ENCODE results near the gene ZNF454.
A peak's percentile ranks its signal among the peaks of the same experiment; 100 is the strongest.

Gene ZNF454

GRCh38 chr5:178940569-178941360, at the start of gene ZNF454:
TSS of gene ZNF454 (plus strand) at chr5:178941198. CDS start at chr5:178942792, 1,594 bp downstream.
- DNase-seq (ENCODE audit: low read depth in 2 of 3, low spot score in 2 of 3), result no peak

GRCh38 chr5:178895615-178896571, 45.1 kb upstream of the ZNF454 start, which contains the start of gene ZFP2:
TSS of gene ZFP2 (plus strand) at chr5:178895913. CDS start at chr5:178931314, 35,401 bp downstream.
- DNase-seq (ENCODE audit: low read depth in 2 of 3, low spot score in 2 of 3), result peak in 1 of 3 experiments; percentile 12

DNA sequence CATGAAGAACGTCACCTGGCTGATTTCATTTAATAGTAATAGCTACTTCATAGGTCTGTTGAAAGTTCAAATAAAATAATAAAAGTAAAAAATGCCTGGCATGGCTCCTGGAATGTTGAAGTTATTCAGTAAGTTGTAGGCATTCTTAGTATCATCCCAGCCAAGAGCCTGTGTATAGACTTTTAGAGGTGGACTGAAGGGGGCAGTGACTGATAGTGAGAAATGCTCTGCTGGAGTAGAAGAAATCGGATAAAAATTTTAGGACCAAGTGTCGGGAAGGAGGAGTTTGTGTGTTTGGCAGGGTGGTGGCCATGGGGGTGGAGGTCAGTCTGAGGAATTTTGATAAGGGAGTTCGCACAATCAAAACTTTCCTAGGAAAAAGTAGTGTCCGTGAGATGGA, 41.7 kb upstream of the ZNF454 start:
- no peak for DNase-seq (ENCODE audit: low read depth in 2 of 3, low spot score in 2 of 3)

GRCh38 chr5:178902849-178903248, 38.1 kb upstream of the ZNF454 start:
- no peak for DNase-seq (ENCODE audit: low read depth in 2 of 3, low spot score in 2 of 3)

DNA sequence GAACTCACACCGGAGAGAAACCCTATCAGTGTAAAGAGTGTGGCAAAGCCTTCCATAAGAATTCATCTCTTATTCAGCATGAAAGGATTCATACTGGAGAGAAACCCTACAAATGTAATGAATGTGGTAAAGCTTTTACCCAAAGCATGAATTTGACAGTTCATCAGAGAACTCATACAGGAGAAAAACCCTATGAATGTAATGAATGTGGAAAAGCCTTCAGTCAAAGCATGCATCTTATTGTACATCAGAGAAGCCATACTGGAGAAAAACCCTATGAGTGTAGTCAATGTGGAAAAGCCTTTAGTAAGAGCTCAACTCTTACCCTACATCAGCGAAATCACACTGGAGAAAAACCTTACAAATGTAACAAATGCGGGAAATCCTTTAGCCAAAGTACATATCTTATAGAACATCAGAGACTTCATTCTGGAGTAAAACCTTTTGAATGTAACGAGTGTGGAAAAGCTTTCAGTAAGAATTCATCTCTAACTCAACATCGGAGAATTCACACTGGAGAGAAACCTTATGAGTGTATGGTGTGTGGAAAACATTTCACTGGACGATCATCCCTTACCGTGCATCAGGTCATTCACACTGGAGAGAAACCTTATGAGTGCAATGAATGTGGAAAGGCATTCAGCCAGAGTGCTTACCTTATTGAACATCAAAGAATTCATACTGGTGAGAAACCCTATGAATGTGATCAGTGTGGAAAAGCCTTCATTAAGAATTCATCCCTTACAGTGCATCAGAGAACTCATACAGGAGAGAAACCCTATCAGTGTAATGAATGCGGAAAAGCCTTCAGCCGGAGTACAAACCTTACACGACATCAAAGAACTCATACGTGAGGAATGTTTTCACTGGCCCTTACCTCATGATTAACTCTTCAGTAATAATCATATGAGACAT, 8.9 kb upstream of the ZNF454 start:
- DNase-seq (ENCODE audit: low read depth in 2 of 3, low spot score in 2 of 3), result no peak

DNA sequence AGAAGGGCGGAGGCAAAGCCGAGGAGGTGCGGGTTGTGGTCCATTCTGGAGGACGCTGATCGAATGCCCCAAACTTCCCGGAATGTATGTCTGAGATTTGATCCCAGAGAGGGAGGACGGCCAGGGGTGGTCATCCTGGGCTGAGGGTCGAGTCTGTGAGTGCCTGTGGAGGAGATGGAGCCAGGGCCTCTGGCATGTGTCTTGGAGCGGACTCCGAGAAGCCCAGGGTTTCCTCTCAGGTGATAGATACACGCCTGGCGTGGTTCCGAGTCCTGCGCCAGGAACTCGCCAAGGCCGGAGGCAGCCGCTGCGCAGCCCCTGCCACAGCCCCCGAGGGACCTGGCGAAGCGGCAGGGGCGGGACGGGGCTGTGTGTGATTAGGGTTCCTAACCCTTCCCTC, 363 bp downstream of the ZNF454 start:
- DNase-seq (ENCODE audit: low read depth in 2 of 3, low spot score in 2 of 3), result no peak

DNA sequence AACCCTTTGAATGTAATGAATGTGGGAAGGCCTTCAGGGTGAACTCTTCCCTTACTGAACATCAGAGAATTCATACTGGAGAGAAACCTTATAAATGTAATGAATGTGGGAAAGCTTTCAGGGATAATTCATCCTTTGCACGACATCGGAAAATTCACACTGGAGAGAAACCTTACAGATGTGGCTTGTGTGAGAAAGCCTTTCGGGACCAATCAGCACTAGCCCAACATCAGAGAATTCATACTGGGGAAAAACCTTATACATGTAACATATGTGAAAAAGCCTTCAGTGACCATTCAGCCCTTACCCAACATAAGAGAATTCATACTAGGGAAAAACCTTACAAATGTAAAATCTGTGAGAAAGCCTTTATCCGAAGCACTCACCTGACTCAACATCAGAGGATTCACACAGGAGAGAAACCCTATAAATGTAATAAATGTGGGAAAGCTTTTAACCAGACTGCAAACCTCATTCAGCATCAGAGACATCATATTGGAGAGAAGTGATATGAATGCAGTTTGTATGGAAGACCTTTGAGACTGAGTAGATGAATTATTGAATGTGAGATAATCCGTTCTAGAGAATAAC, 24.6 kb downstream of the ZNF454 start:
- DNase-seq (ENCODE audit: low read depth in 2 of 3, low spot score in 2 of 3), result no peak

GRCh38 chr5:178981381-178981780, 40.4 kb downstream of the ZNF454 start:
- no peak for DNase-seq (ENCODE audit: low read depth in 2 of 3, low spot score in 2 of 3)

- DNase-seq (ENCODE audit: low read depth in 2 of 3, low spot score in 2 of 3), result no peak
These were observed 41.9 kb downstream of the ZNF454 start for GRCh38 chr5:178982941-178983340.

- no peak for DNase-seq (ENCODE audit: low read depth in 2 of 3, low spot score in 2 of 3)
These were observed 42.7 kb downstream of the ZNF454 start for GRCh38 chr5:178983728-178984127.

- DNase-seq (ENCODE audit: low read depth in 2 of 3, low spot score in 2 of 3), result no peak
These were observed 43.4 kb downstream of the ZNF454 start for GRCh38 chr5:178984145-178985072.

- no peak for DNase-seq (ENCODE audit: low read depth in 2 of 3, low spot score in 2 of 3)
These were observed 45.4 kb downstream of the ZNF454 start for GRCh38 chr5:178986326-178986960.

DNA sequence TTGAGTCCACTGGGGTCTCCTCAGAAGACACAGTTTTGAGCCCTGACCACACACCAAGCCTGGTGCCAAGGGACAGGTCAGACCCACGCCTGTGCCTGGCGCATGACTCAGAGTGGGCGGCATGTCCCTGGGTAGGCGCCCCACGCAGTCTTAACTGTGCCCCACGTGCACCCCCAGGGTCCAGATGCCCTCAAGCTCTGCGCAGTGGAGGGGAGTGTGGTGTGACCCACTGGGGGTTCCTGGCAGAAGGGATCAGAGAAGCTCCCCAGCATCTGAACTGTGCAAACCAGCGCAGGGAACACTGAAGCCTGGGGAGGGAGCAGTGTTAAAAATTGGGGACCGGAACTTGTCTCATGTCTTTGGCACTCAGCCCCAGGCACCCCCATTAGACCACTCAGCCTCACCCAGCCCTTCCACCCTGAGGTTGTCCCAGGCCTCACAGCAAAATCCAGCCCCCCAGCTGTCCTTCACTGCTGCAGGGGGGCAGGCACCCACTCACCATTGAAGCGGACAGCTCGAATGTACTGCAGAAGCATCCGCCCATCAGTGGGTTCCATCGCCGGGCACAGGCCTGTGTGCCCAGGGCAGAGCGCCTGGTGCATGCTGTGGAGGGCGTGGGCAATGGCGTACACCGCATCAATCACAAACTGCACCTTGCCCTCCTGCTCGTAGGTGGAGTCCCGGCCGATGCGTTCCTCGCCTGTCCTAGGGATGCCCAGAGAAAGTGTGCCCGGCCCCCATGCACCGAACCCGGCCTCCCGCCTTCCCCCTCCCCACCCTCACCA, 47.6 kb downstream of the ZNF454 start:
- no peak for DNase-seq (ENCODE audit: low read depth in 2 of 3, low spot score in 2 of 3)

- no peak for DNase-seq (ENCODE audit: low read depth in 2 of 3, low spot score in 2 of 3)
These were observed 48.3 kb downstream of the ZNF454 start for GRCh38 chr5:178989311-178989710.

GRCh38 chr5:178990491-178990890, 49.5 kb downstream of the ZNF454 start:
- DNase-seq (ENCODE audit: low read depth in 2 of 3, low spot score in 2 of 3), result no peak

GRCh38 chr5:178991190-178992145, 50.5 kb downstream of the ZNF454 start:
- no peak for DNase-seq (ENCODE audit: low read depth in 2 of 3, low spot score in 2 of 3)

GRCh38 chr5:178992291-178992895, 51.4 kb downstream of the ZNF454 start:
- DNase-seq (ENCODE audit: low read depth in 2 of 3, low spot score in 2 of 3), result no peak
